ENCODE measurements around the gene UXS1. TPM values are rescaled to one million over a fixed set of nuclear protein-coding genes. Genes with fewer than 3 reads are reported as not detected.

UXS1 gene
- 78.2 TPM for total RNA-seq

DNA sequence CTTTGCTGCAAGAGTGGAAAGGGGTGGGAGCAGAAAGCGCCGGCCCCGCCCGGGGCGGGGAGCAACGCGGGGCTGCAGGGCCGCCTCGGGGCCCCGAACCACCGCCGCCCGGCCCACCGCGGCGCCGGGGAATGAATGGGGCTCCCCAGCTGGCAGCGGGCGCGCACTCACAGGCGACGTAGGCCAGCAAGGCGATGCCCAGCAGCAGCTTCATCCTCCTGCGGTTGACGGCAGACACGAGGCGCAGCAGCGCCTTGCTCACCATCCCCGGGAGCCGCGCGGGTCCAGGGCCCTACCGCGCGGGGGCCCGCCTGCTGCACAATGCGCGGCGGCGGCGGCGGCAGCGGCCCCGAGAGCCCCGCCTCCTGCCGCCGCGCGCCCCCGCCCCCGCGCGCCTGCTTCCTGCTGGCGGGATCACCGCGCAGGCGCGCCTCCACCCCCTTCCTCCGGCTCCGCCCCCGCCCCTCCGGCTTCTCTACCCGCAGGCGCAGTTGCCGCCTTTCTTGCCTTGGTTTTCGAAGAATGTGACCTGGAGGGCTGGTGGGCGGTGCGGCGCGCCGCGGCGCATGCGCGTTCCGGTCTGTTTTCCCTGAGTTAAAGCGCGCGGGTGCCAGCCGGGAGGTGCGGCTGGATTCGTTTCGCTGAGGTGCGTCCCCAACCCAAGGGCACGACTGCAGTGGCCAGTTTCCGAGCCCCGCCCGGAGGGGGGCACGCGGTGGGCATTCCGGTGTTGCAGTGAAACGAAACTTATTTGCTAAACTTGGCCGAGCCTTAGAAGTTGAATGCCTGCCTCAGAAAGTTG lies at the start of gene UXS1:
Gene UXS1, minus strand, starts transcription at position 325 of the 802 bp plus-strand sequence. Its CDS starts 60 bp downstream, at position 265.

Measured in camera-type eye (tissue), 1 donor.